RWPE2 (cell line): Measurements from ENCODE around the gene FRS3.

Source experiments
- ATAC-seq: fragments of 200-7000 bp; cut with Tn5 transposase; 3 replicates; pipeline ENCODE4 v1.9.1; 2021; ENCODE audit warnings: low read depth
- DNase-seq: peaks from one replicate; pipeline ENCODE4 v3.0.0-alpha.2; 2020; ENCODE audit warnings: low spot score
- H3K27ac ChIP-seq: fragments of 450-650 bp; 2 replicates; pipeline ENCODE4 v1.5.1; 2017; ENCODE audit warnings: mild to moderate bottlenecking; ENCODE audit not compliant: poor library complexity, severe bottlenecking
- H3K27me3 ChIP-seq: fragments of 250-450 bp; sonication (Bioruptor Pico); 2 replicates; pipeline ENCODE4 v1.5.1; 2021; ENCODE audit warnings: mild to moderate bottlenecking, moderate library complexity; ENCODE audit not compliant: insufficient read depth, poor library complexity, severe bottlenecking
- H3K36me3 ChIP-seq: fragments of 250-450 bp; sonication (Bioruptor Pico); 2 replicates; pipeline ENCODE4 v1.5.1; 2020; ENCODE audit warnings: low read depth, mild to moderate bottlenecking, moderate library complexity
- H3K4me1 ChIP-seq: fragments of 250-450 bp; sonication (Bioruptor Pico); 2 replicates; pipeline ENCODE4 v1.5.1; 2021; ENCODE audit warnings: mild to moderate bottlenecking, moderate library complexity; ENCODE audit not compliant: insufficient read depth, poor library complexity, severe bottlenecking
- H3K4me3 ChIP-seq: fragments of 250-450 bp; sonication (Bioruptor Pico); 2 replicates; pipeline ENCODE4 v1.5.1; 2021; ENCODE audit warnings: mild to moderate bottlenecking, moderate library complexity; ENCODE audit not compliant: severe bottlenecking
- H3K9me3 ChIP-seq: fragments of 250-450 bp; sonication (Bioruptor Pico); 2 replicates; pipeline ENCODE4 v1.5.1; 2021; ENCODE audit warnings: mild to moderate bottlenecking, moderate library complexity; ENCODE audit not compliant: severe bottlenecking
- TF ChIP-seq, protein P1 (sequence below): fragments of 450-650 bp; IDR thresholded peaks from one replicate; pipeline ENCODE4 v1.5.1; 2017; ENCODE audit warnings: mild to moderate bottlenecking, moderate library complexity; ENCODE audit not compliant: poor library complexity, severe bottlenecking

Gene FRS3

DNA sequence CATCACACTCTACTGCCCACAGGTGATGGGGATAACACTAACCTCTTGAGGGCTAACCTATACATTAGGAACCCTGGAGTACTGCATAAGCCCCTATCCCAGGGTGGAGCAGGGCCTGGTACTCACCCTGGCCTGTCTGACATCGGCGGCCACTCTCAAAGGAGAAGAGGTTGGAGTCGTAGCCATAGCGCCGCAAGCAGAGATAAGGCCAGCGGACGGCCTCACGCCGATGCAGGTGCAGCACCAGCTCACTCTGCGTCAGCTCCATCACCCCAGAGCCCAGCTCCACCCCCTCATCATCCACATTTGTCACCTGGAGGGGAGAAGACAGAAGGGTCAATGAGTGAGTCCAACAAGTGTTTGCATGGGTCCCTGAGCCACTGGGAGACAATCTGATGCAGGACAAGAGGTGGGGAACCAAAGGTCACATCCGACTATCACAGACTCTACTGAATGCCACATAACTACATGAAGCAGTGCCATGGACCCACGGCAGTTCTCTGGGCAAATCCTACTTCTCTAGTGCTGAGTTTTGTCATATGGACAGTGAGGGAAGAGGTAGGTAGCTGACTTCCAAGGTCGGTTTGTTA, 4.3 kb downstream of the FRS3 start:
- ATAC-seq (no peak), DNase-seq (no peak)
- no peak overlapping the region for H3K27ac ChIP-seq
- peaks cover 3% of the 10 kb centered on the region for H3K4me1 ChIP-seq
- H3K27me3 ChIP-seq: no peaks in the 10 kb centered on the region
- TF ChIP-seq, protein P1, sequence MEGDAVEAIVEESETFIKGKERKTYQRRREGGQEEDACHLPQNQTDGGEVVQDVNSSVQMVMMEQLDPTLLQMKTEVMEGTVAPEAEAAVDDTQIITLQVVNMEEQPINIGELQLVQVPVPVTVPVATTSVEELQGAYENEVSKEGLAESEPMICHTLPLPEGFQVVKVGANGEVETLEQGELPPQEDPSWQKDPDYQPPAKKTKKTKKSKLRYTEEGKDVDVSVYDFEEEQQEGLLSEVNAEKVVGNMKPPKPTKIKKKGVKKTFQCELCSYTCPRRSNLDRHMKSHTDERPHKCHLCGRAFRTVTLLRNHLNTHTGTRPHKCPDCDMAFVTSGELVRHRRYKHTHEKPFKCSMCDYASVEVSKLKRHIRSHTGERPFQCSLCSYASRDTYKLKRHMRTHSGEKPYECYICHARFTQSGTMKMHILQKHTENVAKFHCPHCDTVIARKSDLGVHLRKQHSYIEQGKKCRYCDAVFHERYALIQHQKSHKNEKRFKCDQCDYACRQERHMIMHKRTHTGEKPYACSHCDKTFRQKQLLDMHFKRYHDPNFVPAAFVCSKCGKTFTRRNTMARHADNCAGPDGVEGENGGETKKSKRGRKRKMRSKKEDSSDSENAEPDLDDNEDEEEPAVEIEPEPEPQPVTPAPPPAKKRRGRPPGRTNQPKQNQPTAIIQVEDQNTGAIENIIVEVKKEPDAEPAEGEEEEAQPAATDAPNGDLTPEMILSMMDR: no peak
- no peak overlapping the region for H3K4me3 ChIP-seq
- H3K36me3 ChIP-seq: peaks cover 55% of the 10 kb centered on the region
- no peaks in the 10 kb centered on the region for H3K9me3 ChIP-seq

DNA sequence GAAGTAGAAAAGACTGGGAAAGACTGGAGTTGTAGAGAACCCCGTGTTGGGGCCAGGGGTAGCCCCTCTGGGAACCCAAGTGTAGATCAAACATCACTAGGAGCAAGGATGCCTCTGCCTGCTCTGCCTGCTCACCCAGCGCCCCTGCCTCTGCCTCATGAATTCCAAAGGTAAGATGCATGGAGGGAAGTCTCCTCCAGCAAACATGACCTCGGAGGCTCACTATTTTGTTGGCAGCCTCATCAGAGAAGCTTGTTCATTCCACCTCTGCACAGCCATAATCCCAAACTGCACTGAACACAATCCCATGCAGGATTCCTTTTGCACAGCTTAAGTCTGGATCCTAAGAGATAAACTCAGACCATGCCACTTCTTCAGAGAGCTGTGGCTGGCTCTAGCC, 4.9 kb downstream of the FRS3 start:
- Histone ChIP-seq H3K36me3 (peaks cover 55% of the 10 kb centered on the region), H3K27ac (no peak overlapping the region), H3K4me3 (no peak overlapping the region), H3K4me1 (peaks cover 3% of the 10 kb centered on the region), H3K27me3 (no peaks in the 10 kb centered on the region), H3K9me3 (no peaks in the 10 kb centered on the region)
- DNase-seq (no peak), ATAC-seq (no peak)
- TF ChIP-seq, protein P1: no peak

DNA sequence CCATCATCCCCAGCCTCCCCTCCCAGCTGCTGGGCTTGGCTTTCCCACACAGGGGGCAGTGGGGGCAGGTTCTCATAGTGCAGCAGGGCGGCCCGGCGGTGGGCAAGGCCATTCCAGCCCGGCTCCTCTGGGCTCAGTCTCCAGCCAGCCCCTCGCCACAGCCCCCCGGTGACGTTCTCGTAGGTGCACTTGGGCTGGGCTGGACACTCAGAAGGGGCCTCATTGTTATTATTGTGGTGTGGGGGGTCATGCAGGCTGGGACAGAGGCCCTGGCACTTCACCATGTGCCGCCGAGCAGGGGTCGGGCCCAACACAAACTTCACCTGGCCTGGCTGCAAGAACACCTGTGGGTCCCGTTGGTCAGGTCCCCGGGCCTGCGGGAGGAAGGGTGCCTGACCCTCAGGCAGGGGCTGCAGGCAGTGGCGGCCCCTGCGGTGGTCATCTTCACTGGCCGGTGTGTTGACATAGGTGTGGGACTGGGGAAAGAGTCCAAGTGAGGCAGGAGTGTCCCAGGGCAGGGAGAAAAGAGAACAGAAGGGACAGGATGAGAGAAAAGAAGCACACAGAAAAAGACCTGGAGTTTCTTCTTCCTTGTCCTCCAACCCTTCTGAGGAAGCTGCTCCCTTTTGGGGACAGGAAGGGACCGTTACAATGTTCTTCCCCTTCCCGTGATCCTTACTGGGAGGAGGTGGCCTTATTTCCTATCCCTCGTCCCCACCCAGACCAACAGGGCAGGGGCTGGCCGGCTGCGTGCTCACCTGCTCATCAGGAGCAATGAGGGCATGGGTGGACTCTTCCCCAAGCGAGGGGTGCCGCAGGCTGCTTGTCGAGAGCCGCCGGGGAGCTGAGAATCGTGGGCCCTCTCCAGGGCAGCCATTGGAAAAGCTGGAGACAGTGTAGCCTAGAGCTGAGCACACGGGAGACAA, 8.4 kb downstream of the FRS3 start:
- ATAC-seq: no peak
- DNase-seq: no peak
- Histone ChIP-seq H3K27me3 (no peaks in the 10 kb centered on the region), H3K9me3 (no peaks in the 10 kb centered on the region), H3K4me3 (no peak overlapping the region), H3K36me3 (peaks cover 38% of the 10 kb centered on the region), H3K4me1 (peaks cover 7% of the 10 kb centered on the region), H3K27ac (no peak overlapping the region)
- TF ChIP-seq, protein P1: no peak

DNA sequence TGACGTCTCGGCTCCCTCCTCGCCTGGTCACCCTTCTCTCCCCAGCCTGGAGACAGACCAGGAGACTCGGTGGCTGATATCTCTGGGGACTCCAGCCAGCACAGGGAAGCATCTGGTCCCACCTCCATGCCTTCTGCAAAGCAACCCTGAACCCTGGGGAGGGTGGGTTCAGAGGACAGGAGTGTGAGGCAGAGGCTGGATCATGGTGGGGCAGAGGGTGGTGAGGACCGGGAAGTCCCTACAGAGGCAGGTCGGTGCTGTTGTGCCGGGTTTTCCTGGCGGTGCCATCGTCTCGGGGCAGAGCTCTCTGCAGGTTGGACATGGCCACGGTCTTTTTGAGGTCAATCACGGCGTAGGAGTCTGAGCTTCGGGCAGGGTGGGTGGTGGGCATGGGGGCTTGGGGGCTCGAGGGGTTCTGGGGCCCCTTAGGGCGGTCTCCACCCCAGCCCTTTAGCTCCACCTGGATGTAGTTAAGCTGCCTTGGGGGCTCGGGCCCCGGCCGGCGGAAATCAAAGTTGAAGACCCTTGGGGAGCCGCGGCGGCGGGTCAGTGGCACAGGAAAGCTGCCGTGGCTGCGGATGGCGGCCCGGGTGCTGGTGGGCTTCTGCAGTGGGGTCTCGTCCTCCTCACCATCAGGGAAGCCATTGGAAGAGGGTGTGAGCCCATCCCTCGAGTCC, 9.2 kb downstream of the FRS3 start:
- H3K9me3 ChIP-seq: no peaks in the 10 kb centered on the region
- no peaks in the 10 kb centered on the region for H3K27me3 ChIP-seq
- ATAC-seq: no peak
- no peak overlapping the region for H3K4me3 ChIP-seq
- DNase-seq: no peak
- peaks cover 7% of the 10 kb centered on the region for H3K4me1 ChIP-seq
- H3K36me3 ChIP-seq: peaks cover 30% of the 10 kb centered on the region
- H3K27ac ChIP-seq: no peak overlapping the region
- TF ChIP-seq, protein P1: no peak
